Endothelial cell of umbilical vein (primary cell): ENCODE data around the gene DGUOK. TPM values are rescaled to one million over a fixed set of nuclear protein-coding genes. Genes with fewer than 3 reads are reported as not detected.

Experiments used
- BruUV-seq: library from RNA; stranded (reverse); fragments of 400-500 nt; replicated peaks from 2 replicates; lab custom pipeline; 2021; lab: Mats Ljungman, UMichigan
- CTCF ChIA-PET: fragments of 300-600, 350-600 bp; sonication (Branson Sonifier 250); formaldehyde crosslinking; loops from one replicate; lab custom pipeline; 2021; ENCODE audit warnings: antibody characterized with exemption, inconsistent platforms; lab: Charles Lee
- POLR2A ChIA-PET: fragments of 300-600, 350-600 bp; sonication (Branson Sonifier 250); formaldehyde crosslinking; loops from one replicate; lab custom pipeline; 2021; ENCODE audit warnings: antibody characterized with exemption, inconsistent platforms; lab: Charles Lee
- DNase-seq: peaks from one replicate; pipeline ENCODE4 v3.0.0-alpha.2; 2011; ENCODE audit warnings: low read depth, low spot score
- FAIRE-seq: peaks from 2 replicates; lab custom pipeline; 2011; peaks lifted over from hg19 to GRCh38; lab: Jason Lieb, UNC
- H2AFZ ChIP-seq: 2 replicates; pipeline ENCODE4 v1.6.0; 2012; ENCODE audit warnings: low read depth, low read length, control low read depth, inconsistent platforms
- H3K27ac ChIP-seq: 2 replicates; pipeline ENCODE4 v1.5.1; 2011; ENCODE audit warnings: low read depth, mild to moderate bottlenecking, control low read depth, low read length, moderate library complexity; ENCODE audit not compliant: insufficient read depth
- H3K27me3 ChIP-seq, 2 experiments: 2 replicates each; pipeline versions ENCODE4 v1.6.0 to v1.6.1; 2011; ENCODE audit warnings: low read length in 2 of 2, mixed read lengths in 1 of 2; ENCODE audit not compliant: control insufficient read depth in 2 of 2, insufficient read depth in 2 of 2
- H3K36me3 ChIP-seq, 2 experiments: 2 replicates in 1 of 2; 3 replicates in 1 of 2; pipeline ENCODE4 v1.5.1; 2011; ENCODE audit warnings: low read length in 2 of 2, mild to moderate bottlenecking in 1 of 2, moderate library complexity in 1 of 2; ENCODE audit not compliant: control insufficient read depth in 2 of 2, insufficient read depth in 2 of 2; ENCODE audit errors: extremely low read depth in 1 of 2
- H3K4me1 ChIP-seq: 3 replicates; pipeline ENCODE4 v1.5.1; 2011; ENCODE audit warnings: mild to moderate bottlenecking, low read length; ENCODE audit not compliant: control insufficient read depth, insufficient read depth; ENCODE audit errors: extremely low read depth
- H3K4me2 ChIP-seq: 2 replicates; pipeline ENCODE4 v1.6.1; 2011; ENCODE audit warnings: low read length, control low read depth, mixed read lengths; ENCODE audit not compliant: insufficient read depth
- H3K4me3 ChIP-seq, 3 experiments: fragments of 200-600 bp in 1 of 3; sonication (generic), shearing (Covaris generic) in 1 of 3; replicated peaks in 1 of 3; 2 replicates each; pipeline ENCODE4 v1.5.1; 2011 to 2016; ENCODE audit warnings: control low read depth in 3 of 3, low read length in 3 of 3, mild to moderate bottlenecking in 2 of 3, inconsistent platforms in 1 of 3, low read depth in 1 of 3, moderate library complexity in 1 of 3; ENCODE audit not compliant: insufficient read depth in 1 of 3
- H3K79me2 ChIP-seq: 2 replicates; pipeline ENCODE4 v1.6.0; 2012; ENCODE audit warnings: low read length, inconsistent platforms; ENCODE audit not compliant: control insufficient read depth, insufficient read depth
- H3K9ac ChIP-seq: replicated peaks from 2 replicates; pipeline ENCODE3; 2011; ENCODE audit warnings: low read length, control low read depth; ENCODE audit not compliant: insufficient read depth; ENCODE audit errors: extremely low read depth
- H3K9me1 ChIP-seq: replicated peaks from 3 replicates; pipeline ENCODE4 v1.6.0; 2011; ENCODE audit warnings: mild to moderate bottlenecking, low read length; ENCODE audit not compliant: control insufficient read depth, insufficient read depth; ENCODE audit errors: extremely low read depth
- H3K9me3 ChIP-seq: replicated peaks from 2 replicates; pipeline ENCODE4 v1.5.1; 2012; ENCODE audit warnings: low read length, inconsistent platforms; ENCODE audit not compliant: control insufficient read depth, insufficient read depth
- H4K20me1 ChIP-seq: replicated peaks from 2 replicates; pipeline ENCODE3; 2011; ENCODE audit warnings: mild to moderate bottlenecking, low read length; ENCODE audit not compliant: control insufficient read depth, insufficient read depth; ENCODE audit errors: extremely low read depth
- EZH2 ChIP-seq: IDR thresholded peaks from 2 replicates; pipeline ENCODE4 v1.6.1; 2012; ENCODE audit warnings: borderline replicate concordance, low read depth, mild to moderate bottlenecking, moderate library complexity, low read length, inconsistent platforms; ENCODE audit not compliant: severe bottlenecking
- FOS ChIP-seq: IDR thresholded peaks from 2 replicates; pipeline ENCODE4 v1.6.1; 2011; ENCODE audit warnings: mild to moderate bottlenecking, low read length, moderate library complexity, borderline replicate concordance; ENCODE audit not compliant: insufficient read depth
- GATA2 ChIP-seq: IDR thresholded peaks from 2 replicates; pipeline ENCODE4 v1.7.0; 2011; ENCODE audit warnings: low read depth, mild to moderate bottlenecking, moderate library complexity, mixed read lengths, low read length; ENCODE audit not compliant: insufficient read length, insufficient read depth
- JUN ChIP-seq: IDR thresholded peaks from 2 replicates; pipeline ENCODE4 v1.6.1; 2011; ENCODE audit warnings: borderline replicate concordance, low read depth; ENCODE audit not compliant: insufficient read length, insufficient read depth
- MYC ChIP-seq: IDR thresholded peaks from one replicate; pipeline ENCODE4 v1.6.1; 2011; ENCODE audit warnings: mild to moderate bottlenecking, low read depth, low read length
- POLR2A ChIP-seq: IDR thresholded peaks from 2 replicates; pipeline ENCODE4 v1.6.1; 2012; ENCODE audit warnings: low read depth, mild to moderate bottlenecking, control low read depth, low read length
- POLR2AphosphoS5 ChIP-seq: IDR thresholded peaks from 2 replicates; pipeline ENCODE4 v1.6.1; 2012; ENCODE audit warnings: low read depth, mild to moderate bottlenecking, control low read depth, low read length, moderate library complexity; ENCODE audit not compliant: insufficient read depth
- dilution Hi-C: fragments of 300-500 bp; cut with MboI; formaldehyde crosslinking; loops from one replicate; pipeline ENCODE4 v1.15.0; 2019; ENCODE audit warnings: low sequenced_read_pairs; ENCODE audit not compliant: extremely low pct_ligation_motif_present
- intact Hi-C: fragments of 100-400 bp; cut with micrococcal nuclease; formaldehyde crosslinking; loops from one replicate; pipeline ENCODE4 v1.10.0; 2022
- polyA plus RNA-seq, 4 experiments: library from polyadenylated mRNA; depleted of rRNA in 3 of 4; stranded (reverse) in 3 of 4; unstranded in 1 of 4; fragments of >200 nt; gene quantifications; 2 replicates each; pipeline versions ENCODE4 v1.2.1 to v1.2.3, GENCODE V29; 2011 to 2012; ENCODE audit warnings: missing spikeins in 1 of 4
- total RNA-seq: library from RNA; stranded (reverse); gene quantifications from 2 replicates; pipeline ENCODE4 v1.2.3, GENCODE V29; 2021
- TF ChIP-seq, protein P1 (sequence below), 2 donors: IDR thresholded peaks; 1 replicate in 1 of 2; 2 replicates in 1 of 2; pipeline ENCODE4 v1.5.1; 2011; ENCODE audit warnings: low read length in 2 of 2, mild to moderate bottlenecking in 2 of 2, moderate library complexity in 2 of 2, control low read depth in 1 of 2, inconsistent platforms in 1 of 2, low read depth in 1 of 2; ENCODE audit not compliant: insufficient read depth in 1 of 2; ENCODE audit errors: extremely low read depth in 1 of 2
- TF ChIP-seq, protein P2 (sequence below): IDR thresholded peaks from 2 replicates; pipeline ENCODE4 v1.6.1; 2011; ENCODE audit not compliant: insufficient read depth, insufficient read length

DGUOK gene
- total and polyA plus RNA-seq, 2 donors (not counting 3 experiments of a cell fraction or from before 2014, with no cell fraction given) = 51.8 to 77.5 TPM

DNA sequence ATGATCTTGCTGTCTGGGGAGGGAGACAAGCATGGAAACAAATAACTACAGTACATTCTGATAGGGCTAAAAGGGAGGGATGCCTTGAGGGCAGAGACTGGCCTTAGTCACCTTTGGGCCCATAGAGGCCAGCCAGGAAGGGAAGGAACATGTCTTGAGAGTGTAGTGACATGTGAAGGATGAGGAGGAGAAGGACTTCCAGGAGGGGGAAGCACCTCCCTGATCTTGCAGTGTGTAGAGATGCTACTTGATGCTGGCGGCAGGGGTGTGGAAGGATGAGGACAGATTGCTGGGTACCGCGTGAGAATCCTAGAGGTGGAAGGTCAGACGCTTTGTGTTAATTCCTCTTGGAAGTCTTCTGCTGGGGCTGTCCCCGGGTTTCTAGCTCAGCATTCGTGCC lies 71.1 kb downstream of the DGUOK start:
- Histone ChIP-seq H4K20me1 (peaks cover 2% of the 10 kb centered on the region), H3K27ac (no peak overlapping the region), H3K27me3 (no peaks in the 10 kb centered on the region), H3K4me2 (no peak overlapping the region), H3K4me1 (peaks cover 6% of the 10 kb centered on the region), H3K4me3 (no peak overlapping the region), H3K9ac (no peak overlapping the region), H2AFZ (no peak overlapping the region), H3K79me2 (peaks cover 23% of the 10 kb centered on the region), H3K9me3 (no peaks in the 10 kb centered on the region), H3K9me1 (no peaks in the 10 kb centered on the region), H3K36me3 (no peaks in the 10 kb centered on the region)
- POLR2A ChIA-PET = no interaction called here
- CTCF ChIA-PET = no interaction called here
- no peak for TF ChIP-seq FOS
- TF ChIP-seq MYC = no peak
- TF ChIP-seq JUN = no peak
- no peak for TF ChIP-seq EZH2
- TF ChIP-seq, protein P1, sequence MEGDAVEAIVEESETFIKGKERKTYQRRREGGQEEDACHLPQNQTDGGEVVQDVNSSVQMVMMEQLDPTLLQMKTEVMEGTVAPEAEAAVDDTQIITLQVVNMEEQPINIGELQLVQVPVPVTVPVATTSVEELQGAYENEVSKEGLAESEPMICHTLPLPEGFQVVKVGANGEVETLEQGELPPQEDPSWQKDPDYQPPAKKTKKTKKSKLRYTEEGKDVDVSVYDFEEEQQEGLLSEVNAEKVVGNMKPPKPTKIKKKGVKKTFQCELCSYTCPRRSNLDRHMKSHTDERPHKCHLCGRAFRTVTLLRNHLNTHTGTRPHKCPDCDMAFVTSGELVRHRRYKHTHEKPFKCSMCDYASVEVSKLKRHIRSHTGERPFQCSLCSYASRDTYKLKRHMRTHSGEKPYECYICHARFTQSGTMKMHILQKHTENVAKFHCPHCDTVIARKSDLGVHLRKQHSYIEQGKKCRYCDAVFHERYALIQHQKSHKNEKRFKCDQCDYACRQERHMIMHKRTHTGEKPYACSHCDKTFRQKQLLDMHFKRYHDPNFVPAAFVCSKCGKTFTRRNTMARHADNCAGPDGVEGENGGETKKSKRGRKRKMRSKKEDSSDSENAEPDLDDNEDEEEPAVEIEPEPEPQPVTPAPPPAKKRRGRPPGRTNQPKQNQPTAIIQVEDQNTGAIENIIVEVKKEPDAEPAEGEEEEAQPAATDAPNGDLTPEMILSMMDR (IDR thresholded peaks at IDR 0.05; ENCODE audit: extremely low read depth in 1 of 2, insufficient read depth in 1 of 2, low read depth in 1 of 2, low read length in 2 of 2) = no peak
- no peak for TF ChIP-seq POLR2AphosphoS5
- no peak for TF ChIP-seq POLR2A
- TF ChIP-seq, protein P2, sequence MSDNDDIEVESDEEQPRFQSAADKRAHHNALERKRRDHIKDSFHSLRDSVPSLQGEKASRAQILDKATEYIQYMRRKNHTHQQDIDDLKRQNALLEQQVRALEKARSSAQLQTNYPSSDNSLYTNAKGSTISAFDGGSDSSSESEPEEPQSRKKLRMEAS = no peak
- no peak for TF ChIP-seq GATA2
- intact Hi-C loops = no loop called here
- no peak for DNase-seq
- BruUV-seq = no TSS peak
- dilution Hi-C loops = no loop called here
- FAIRE-seq = no peak
